ENCODE results near the gene CHCHD3. TPM values are rescaled to one million over a fixed set of nuclear protein-coding genes. Genes with fewer than 3 reads are reported as not detected.

The CHCHD3 gene
- total RNA-seq, 4 donors from 2014 or later: 27.9 to 39.0 (median 34.5) TPM

DNA sequence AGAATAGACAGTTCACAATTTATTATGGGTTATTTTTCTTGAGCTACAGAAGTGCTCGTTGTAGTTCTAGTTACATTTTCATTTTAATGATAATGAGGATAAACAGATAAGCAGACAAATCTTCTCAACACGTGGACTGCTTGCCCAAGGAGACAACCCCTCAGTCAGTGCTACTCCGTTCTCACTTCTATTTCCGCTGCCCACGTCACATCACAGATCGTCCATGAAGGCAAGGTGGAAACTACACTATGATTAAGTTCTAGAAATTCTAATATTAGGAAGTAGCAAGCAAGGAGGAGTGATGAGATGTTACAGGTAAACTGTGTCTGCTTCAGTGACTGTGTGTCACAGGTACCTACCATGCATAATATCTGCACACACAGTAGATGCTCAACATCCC lies 210.5 kb downstream of the CHCHD3 start:
- intact Hi-C loops (cut with DNase I; ENCODE audit: low total_unique reads): no loop called here
- 85 to 90% methylated on average over 6 of the region's 6 CpGs for WGBS, 2 donors
- no peak for DNase-seq (ENCODE audit: low spot score in 2 of 2)
- TF ChIP-seq, protein P1, sequence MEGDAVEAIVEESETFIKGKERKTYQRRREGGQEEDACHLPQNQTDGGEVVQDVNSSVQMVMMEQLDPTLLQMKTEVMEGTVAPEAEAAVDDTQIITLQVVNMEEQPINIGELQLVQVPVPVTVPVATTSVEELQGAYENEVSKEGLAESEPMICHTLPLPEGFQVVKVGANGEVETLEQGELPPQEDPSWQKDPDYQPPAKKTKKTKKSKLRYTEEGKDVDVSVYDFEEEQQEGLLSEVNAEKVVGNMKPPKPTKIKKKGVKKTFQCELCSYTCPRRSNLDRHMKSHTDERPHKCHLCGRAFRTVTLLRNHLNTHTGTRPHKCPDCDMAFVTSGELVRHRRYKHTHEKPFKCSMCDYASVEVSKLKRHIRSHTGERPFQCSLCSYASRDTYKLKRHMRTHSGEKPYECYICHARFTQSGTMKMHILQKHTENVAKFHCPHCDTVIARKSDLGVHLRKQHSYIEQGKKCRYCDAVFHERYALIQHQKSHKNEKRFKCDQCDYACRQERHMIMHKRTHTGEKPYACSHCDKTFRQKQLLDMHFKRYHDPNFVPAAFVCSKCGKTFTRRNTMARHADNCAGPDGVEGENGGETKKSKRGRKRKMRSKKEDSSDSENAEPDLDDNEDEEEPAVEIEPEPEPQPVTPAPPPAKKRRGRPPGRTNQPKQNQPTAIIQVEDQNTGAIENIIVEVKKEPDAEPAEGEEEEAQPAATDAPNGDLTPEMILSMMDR (IDR thresholded peaks at IDR 0.05): no peak
- TF ChIP-seq POLR2A (IDR thresholded peaks at IDR 0.05): no peak
- no peak overlapping the region for H3K4me3 ChIP-seq (ENCODE audit: low read depth, poor library complexity, severe bottlenecking)

DNA sequence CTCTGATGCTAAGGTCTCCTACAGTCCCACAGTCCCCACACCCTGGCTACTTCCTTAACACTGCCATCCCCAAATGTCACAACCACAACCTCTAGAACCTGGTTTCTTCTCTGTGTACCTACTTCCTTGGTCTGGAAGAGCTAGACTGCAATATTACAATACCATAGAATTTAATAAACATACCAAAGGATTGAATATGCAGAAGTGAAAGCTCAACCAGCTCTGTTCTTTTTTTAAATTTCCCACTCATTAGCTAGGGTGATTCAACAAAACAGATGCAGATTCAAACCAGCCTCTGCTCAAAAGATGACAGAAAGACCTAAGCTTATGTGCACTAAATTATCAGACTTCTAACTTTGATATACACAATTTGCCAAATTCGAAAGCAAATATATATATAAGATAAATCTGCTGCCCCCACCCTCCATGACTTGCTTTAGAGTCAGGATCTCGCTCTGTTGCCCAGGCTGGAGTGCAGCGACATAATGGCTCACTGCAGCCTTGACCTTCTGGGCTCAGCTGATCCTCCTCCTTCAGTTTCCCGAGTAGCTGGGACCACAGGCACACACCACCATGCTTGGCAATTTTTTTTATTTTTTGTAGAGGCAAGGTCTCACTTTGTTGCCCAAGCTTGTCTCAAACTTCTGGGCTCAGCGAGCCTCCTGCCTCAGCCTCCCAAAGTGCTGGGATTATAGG lies 212.6 kb downstream of the CHCHD3 start:
- intact Hi-C loops (cut with DNase I; ENCODE audit: low total_unique reads): no loop called here
- H3K4me3 ChIP-seq (ENCODE audit: low read depth, poor library complexity, severe bottlenecking): no peak overlapping the region
- DNase-seq (ENCODE audit: low spot score in 2 of 2): no peak
- WGBS, 2 donors: 86 to 90% methylated on average over 5 of the region's 5 CpGs
- TF ChIP-seq POLR2A (IDR thresholded peaks at IDR 0.05): no peak
- TF ChIP-seq, protein P1 (IDR thresholded peaks at IDR 0.05): no peak

DNA sequence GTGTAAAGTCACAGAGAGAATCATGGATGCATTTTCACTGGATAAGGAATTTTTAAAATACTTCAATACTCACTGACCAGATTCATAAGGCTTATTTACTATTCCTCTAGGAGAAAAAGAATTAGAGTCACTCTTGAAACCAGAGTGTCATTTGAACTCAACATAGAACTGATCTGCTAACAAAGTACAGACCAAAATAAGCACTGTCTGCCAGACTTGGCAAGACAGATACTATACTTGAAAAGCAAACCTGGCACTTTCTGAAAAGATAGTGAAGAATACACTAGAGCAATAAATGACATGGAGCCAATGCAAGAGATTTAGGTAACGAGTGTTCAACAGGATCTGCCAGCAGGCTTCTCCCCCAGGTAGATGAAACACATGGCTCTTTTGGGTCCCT lies 215.3 kb downstream of the CHCHD3 start:
- 77 to 88% methylated on average over 1 of the region's 1 CpG for WGBS, 2 donors
- no peak for TF ChIP-seq POLR2A (IDR thresholded peaks at IDR 0.05)
- TF ChIP-seq, protein P1 (IDR thresholded peaks at IDR 0.05): no peak
- H3K4me3 ChIP-seq (ENCODE audit: low read depth, poor library complexity, severe bottlenecking): no peak overlapping the region
- intact Hi-C loops (cut with DNase I; ENCODE audit: low total_unique reads): no loop called here
- DNase-seq (ENCODE audit: low spot score in 2 of 2): no peak

DNA sequence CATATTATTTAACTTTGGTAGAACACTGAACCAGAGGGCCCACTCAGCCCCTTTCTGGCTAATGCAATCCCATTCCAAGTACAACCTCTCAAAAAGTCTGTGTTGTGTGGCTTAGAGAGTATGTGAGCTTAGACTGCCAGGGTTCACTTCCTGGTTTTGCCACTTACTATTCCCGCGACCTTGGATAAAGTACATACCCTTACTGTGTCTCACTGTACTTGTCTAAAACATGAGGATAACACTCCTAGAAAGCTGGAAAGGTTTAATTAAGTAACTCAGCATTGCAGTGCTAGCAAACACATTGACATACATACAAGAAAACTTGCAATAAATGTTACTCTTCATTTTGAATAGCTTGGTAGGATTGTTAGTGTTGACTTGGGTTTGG lies 215.8 kb downstream of the CHCHD3 start:
- H3K4me3 ChIP-seq (ENCODE audit: low read depth, poor library complexity, severe bottlenecking): no peak overlapping the region
- 90 to 96% methylated on average over 2 of the region's 2 CpGs for WGBS, 2 donors
- DNase-seq (ENCODE audit: low spot score in 2 of 2): no peak
- intact Hi-C loops (cut with DNase I; ENCODE audit: low total_unique reads): no loop called here
- no peak for TF ChIP-seq POLR2A (IDR thresholded peaks at IDR 0.05)
- TF ChIP-seq, protein P1 (IDR thresholded peaks at IDR 0.05): no peak

DNA sequence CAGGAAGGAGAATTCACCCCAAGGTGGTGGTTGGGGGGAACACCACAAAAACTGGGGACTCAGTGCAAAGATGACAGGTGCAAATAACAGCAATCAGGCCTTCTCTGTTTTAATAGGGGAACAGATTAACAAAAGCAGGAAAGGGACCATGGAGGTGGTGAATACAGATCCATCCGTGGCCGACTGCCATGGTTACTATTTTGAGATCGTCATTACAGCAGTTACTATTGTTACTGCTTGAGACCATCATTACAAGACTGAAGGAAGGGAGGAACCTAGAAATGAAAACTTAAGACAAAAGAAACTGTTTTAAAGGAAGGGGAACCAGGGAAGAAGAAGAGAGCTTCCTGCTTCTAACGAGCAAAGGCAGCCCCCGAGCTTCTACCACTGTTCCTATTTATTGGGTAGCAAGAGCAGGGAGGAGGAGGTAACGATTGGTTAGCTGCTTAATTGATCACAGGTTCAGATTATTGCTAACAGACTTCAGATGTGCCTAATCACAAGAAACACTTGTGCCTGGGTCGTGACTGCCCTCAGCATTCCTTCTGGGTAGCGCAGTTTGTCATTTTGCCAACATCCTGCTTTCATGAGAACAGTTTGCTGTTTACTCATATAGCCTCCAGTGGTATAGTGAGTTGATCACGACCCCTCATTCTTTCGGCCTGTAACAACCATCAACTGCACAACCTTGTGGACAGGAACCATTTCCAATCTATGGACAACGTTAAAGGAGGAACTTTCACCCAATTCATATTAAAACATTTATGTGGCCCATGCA lies 216.3 kb downstream of the CHCHD3 start:
- TF ChIP-seq POLR2A (IDR thresholded peaks at IDR 0.05): no peak
- TF ChIP-seq, protein P1 (IDR thresholded peaks at IDR 0.05): no peak
- DNase-seq (ENCODE audit: low spot score in 2 of 2): no peak
- 52 to 60% methylated on average over 11 of the region's 11 CpGs for WGBS, 2 donors
- no peak overlapping the region for H3K4me3 ChIP-seq (ENCODE audit: low read depth, poor library complexity, severe bottlenecking)
- intact Hi-C loops (cut with DNase I; ENCODE audit: low total_unique reads): no loop called here

All from lower leg skin (tissue), 4 donors.